Stimulated activated CD8-positive, alpha-beta memory T cell treated with anti-CD3 and anti-CD28 coated beads, Interleukin-7, amount 100 ng/mL, for 48 hours (primary cell): ENCODE data around the gene AOPEP.

Source experiments
- DNase-seq, 2 donors: peaks; one replicate each; pipeline ENCODE4 v3.0.0-alpha.2; 2020; ENCODE audit warnings: low read depth in 1 of 2; ENCODE audit errors: extremely low read depth in 1 of 2

The AOPEP gene

GRCh38 chr9:94980947-94981722 lies 254.6 kb downstream of the AOPEP start:
- no peak for DNase-seq

GRCh38 chr9:94981723-94982090 lies 255.2 kb downstream of the AOPEP start:
- no peak for DNase-seq

- DNase-seq = no peak
These were observed 255.7 kb downstream of the AOPEP start for GRCh38 chr9:94982211-94982610.

GRCh38 chr9:94983552-94983951 lies 257.1 kb downstream of the AOPEP start:
- no peak for DNase-seq

GRCh38 chr9:94984891-94985476 lies 258.5 kb downstream of the AOPEP start:
- DNase-seq = no peak

- no peak for DNase-seq
These were observed 259.1 kb downstream of the AOPEP start for GRCh38 chr9:94985649-94986048.

GRCh38 chr9:94987731-94988130 lies 261.2 kb downstream of the AOPEP start:
- no peak for DNase-seq

- no peak for DNase-seq
These were observed 264.5 kb downstream of the AOPEP start for GRCh38 chr9:94990897-94991561.

- DNase-seq = no peak
These were observed 265.7 kb downstream of the AOPEP start for GRCh38 chr9:94991961-94992907.

GRCh38 chr9:94993160-94993820 lies 266.8 kb downstream of the AOPEP start:
- DNase-seq = no peak

- DNase-seq = no peak
These were observed 267.3 kb downstream of the AOPEP start for GRCh38 chr9:94993821-94994165.

- DNase-seq = no peak
These were observed 268.7 kb downstream of the AOPEP start for GRCh38 chr9:94995048-94995693.

- DNase-seq = no peak
These were observed 270.1 kb downstream of the AOPEP start for GRCh38 chr9:94996641-94997040.

- no peak for DNase-seq
These were observed 271.2 kb downstream of the AOPEP start for GRCh38 chr9:94997727-94998126.

- no peak for DNase-seq
These were observed 273.3 kb downstream of the AOPEP start for GRCh38 chr9:94999832-95000231.

GRCh38 chr9:95000821-95001220 lies 274.3 kb downstream of the AOPEP start:
- no peak for DNase-seq

GRCh38 chr9:95001720-95002119 lies 275.2 kb downstream of the AOPEP start:
- DNase-seq = no peak

GRCh38 chr9:95003689-95004410 lies 277.4 kb downstream of the AOPEP start:
- DNase-seq = no peak
